ENCODE data around the gene PDSS1.

Gene PDSS1

GRCh38 chr10:26700884-26701630 lies 3.6 kb downstream of the PDSS1 start:
- no peak for DNase-seq

- no peak for DNase-seq
Observed at GRCh38 chr10:26703096-26703495, 5.6 kb downstream of the PDSS1 start.

- DNase-seq = no peak
Observed at GRCh38 chr10:26703974-26704373, 6.5 kb downstream of the PDSS1 start.

- DNase-seq = no peak
Observed at GRCh38 chr10:26706206-26706605, 8.7 kb downstream of the PDSS1 start.

GRCh38 chr10:26706936-26707335 lies 9.4 kb downstream of the PDSS1 start:
- DNase-seq = no peak

GRCh38 chr10:26711324-26711723 lies 13.8 kb downstream of the PDSS1 start:
- no peak for DNase-seq

- no peak for DNase-seq
Observed at GRCh38 chr10:26714415-26715136, 17.1 kb downstream of the PDSS1 start.

GRCh38 chr10:26715137-26715487 lies 17.6 kb downstream of the PDSS1 start:
- DNase-seq = no peak

- no peak for DNase-seq
Observed at GRCh38 chr10:26717476-26717875, 20.0 kb downstream of the PDSS1 start.

- no peak for DNase-seq
Observed at GRCh38 chr10:26721561-26721960, 24.1 kb downstream of the PDSS1 start.

GRCh38 chr10:26723016-26723415 lies 25.5 kb downstream of the PDSS1 start:
- DNase-seq = no peak

- DNase-seq = no peak
Observed at GRCh38 chr10:26725837-26726727, 28.6 kb downstream of the PDSS1 start.

- no peak for DNase-seq
Observed at GRCh38 chr10:26727005-26727404, 29.5 kb downstream of the PDSS1 start.

- no peak for DNase-seq
Observed at GRCh38 chr10:26728957-26729356, 31.5 kb downstream of the PDSS1 start.

GRCh38 chr10:26729395-26729794 lies 31.9 kb downstream of the PDSS1 start:
- no peak for DNase-seq

GRCh38 chr10:26730552-26730951 lies 33.1 kb downstream of the PDSS1 start:
- no peak for DNase-seq

GRCh38 chr10:26733750-26734568 lies 36.5 kb downstream of the PDSS1 start:
- no peak for DNase-seq

GRCh38 chr10:26735435-26735834 lies 37.9 kb downstream of the PDSS1 start:
- no peak for DNase-seq

GRCh38 chr10:26737730-26738129 lies 40.2 kb downstream of the PDSS1 start:
- no peak for DNase-seq

- no peak for DNase-seq
Observed at GRCh38 chr10:26738301-26738911, 40.9 kb downstream of the PDSS1 start.

- DNase-seq = no peak
Observed at GRCh38 chr10:26739071-26739631, 41.6 kb downstream of the PDSS1 start.

GRCh38 chr10:26741368-26741767 lies 43.9 kb downstream of the PDSS1 start:
- no peak for DNase-seq
